ENCODE measurements around the gene TRAF3. TPM values are rescaled to one million over a fixed set of nuclear protein-coding genes. Genes with fewer than 3 reads are reported as not detected.

TRAF3 gene
- total RNA-seq, 1 donor from 2014 or later: 11.6 TPM

DNA sequence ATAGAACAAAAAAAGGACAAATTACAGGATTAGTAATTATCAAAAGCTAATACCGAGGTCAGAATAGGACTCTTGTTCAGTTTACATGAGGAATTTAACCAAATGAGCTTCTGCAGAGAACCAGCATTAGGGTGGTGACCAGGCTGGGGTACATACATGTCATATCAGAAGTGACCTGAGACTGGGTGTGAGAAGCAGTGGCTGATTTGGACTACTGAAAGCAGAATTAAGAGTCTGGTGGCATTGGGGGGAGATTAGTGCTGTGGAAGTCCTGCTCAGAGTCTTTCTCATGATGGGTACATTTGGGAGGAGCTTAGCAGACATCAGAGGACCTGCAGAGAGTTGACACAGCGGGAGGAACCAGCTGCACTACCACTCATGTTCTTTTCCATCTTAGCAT, 21.7 kb downstream of the TRAF3 start:
- DNase-seq (no peak), ATAC-seq (no peak)
- intact Hi-C loops (cut with micrococcal nuclease): no loop called here

- intact Hi-C loops (cut with micrococcal nuclease): no loop called here
- ATAC-seq: no peak
- no peak for DNase-seq
Observed at GRCh38 chr14:102799684-102800562, 22.7 kb downstream of the TRAF3 start.

DNA sequence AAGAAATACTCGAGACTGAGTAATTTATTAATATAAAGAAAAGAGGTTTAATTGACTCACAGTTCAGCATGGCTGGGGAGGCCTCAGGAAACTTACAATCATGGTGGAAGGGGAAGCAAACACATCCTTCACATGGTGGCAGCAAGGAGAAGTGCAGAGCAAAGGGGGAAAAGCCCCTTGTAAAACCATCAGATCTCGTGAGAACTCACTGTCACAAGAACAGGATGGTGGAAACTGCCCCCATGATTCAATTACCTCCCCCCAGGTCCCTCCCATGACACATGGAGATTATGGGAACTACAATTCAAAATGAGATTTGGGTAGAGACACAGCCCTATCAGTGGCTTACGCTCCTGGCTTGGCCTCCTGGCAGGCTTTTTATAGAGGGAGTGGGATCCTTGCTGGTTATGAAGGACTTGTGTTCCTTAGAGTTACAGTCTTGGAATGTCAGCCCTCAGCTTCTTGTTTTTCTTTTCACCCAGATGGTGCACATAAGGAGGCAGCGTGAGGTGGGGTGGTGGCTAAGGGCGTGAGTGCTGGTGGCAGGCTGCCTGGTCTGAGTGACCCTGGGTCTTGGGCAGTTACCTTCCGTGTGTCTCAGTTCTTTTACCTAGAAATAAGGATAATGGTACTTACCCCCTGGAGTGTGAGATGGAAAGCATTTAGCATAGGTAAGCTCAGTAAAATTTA, 25.7 kb downstream of the TRAF3 start:
- intact Hi-C loops (cut with micrococcal nuclease): no loop called here
- no peak for ATAC-seq

DNA sequence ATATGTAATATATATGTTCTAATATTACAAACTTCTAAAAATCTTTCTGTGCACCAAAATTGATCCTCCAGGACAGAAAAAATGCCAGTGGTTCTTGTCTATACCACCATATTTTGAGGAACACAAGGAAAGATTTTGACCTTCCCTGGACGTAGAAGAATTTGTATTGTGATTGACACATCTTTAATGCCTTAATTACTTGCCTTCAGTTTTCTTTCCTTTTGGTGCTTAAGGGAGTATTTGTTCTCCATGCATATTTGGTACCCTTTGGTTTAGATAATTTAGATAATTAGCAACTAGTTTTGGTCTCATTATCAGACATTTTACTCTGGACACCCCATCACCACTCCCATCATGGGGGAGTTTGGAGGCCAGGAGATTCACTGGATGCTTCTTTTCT, 27.6 kb downstream of the TRAF3 start:
- no peak for DNase-seq
- no peak for ATAC-seq
- intact Hi-C loops (cut with micrococcal nuclease): no loop called here

More for the DNA sequence above, 25.7 kb downstream of the TRAF3 start:
- no peak for DNase-seq

- intact Hi-C loops (cut with micrococcal nuclease): no loop called here
- no peak for ATAC-seq
Observed at GRCh38 chr14:102805371-102805891, 28.2 kb downstream of the TRAF3 start.

GRCh38 chr14:102805941-102806340, 28.7 kb downstream of the TRAF3 start:
- ATAC-seq (no peak), DNase-seq (no peak)
- intact Hi-C loops (cut with micrococcal nuclease): no loop called here

More at GRCh38 chr14:102805371-102805891, 28.2 kb downstream of the TRAF3 start:
- DNase-seq: no peak

DNA sequence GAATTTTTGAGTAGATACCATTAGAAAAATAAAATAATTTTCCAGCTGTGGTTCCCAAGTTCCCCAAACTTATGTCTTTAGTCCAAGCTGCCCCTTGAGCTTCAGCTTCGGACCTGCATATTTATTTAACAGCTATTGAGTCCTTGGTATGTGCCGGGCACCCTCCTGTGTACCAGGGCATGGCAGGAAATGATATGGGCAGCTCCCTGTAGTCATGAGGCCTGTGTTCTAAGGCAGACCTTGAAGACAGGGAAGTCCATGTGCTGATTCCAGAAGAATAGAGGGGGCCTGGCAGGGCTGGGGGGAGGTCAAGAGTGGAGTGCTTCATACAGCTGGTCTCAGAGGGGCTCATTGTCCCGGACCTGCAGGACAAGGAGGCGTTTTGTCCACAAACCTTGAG, 29.2 kb downstream of the TRAF3 start:
- DNase-seq: no peak
- intact Hi-C loops (cut with micrococcal nuclease): no loop called here
- no peak for ATAC-seq

GRCh38 chr14:102807013-102807406, 29.8 kb downstream of the TRAF3 start:
- intact Hi-C loops (cut with micrococcal nuclease): no loop called here
- ATAC-seq: no peak

DNA sequence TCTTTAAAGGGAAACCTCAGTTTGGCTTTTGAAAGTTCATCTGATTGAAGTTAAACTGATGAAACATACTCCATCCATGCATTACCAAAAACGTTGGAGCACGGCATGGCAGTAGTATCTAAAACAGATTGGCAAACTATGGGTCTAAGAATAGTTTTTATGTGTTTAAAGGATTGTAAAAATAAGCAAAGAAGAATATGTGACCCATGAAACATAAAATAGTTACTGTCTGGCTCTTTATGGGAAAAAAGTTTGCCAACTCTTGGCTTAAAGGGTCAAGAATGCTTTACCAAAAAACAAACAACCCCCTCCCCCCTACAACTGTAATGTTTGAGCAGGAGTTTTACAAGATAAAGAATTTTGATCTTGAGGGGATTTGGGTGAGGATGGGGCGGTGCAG, 32.6 kb downstream of the TRAF3 start:
- no peak for ATAC-seq
- intact Hi-C loops (cut with micrococcal nuclease): no loop called here

More at GRCh38 chr14:102807013-102807406, 29.8 kb downstream of the TRAF3 start:
- DNase-seq: no peak

GRCh38 chr14:102810523-102810922, 33.3 kb downstream of the TRAF3 start:
- ATAC-seq (no peak), DNase-seq (no peak)
- intact Hi-C loops (cut with micrococcal nuclease): no loop called here

More for the DNA sequence above, 32.6 kb downstream of the TRAF3 start:
- DNase-seq: no peak

GRCh38 chr14:102811254-102811963, 34.2 kb downstream of the TRAF3 start:
- intact Hi-C loops (cut with micrococcal nuclease): no loop called here
- DNase-seq (no peak), ATAC-seq (no peak)

DNA sequence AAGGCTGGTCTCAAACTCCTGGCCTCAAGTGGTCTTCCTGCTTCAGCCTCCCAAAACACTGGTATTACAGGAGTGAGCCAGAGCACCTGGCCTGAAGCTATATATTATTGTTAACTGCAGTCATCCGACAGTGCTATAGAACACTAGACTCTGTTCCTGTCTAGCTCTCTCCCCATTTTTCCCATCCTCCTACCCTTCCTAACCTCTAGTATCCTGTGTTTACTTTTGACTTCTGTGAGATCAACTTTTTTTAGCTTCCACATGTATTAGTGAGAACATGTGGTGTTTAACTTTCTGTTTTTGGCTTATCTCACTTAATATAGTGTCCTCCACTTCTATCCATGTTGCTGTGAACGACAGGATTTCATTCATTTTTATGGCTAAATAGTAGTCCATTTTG, 34.7 kb downstream of the TRAF3 start:
- ATAC-seq: no peak
- intact Hi-C loops (cut with micrococcal nuclease): no loop called here
- DNase-seq: no peak

DNA sequence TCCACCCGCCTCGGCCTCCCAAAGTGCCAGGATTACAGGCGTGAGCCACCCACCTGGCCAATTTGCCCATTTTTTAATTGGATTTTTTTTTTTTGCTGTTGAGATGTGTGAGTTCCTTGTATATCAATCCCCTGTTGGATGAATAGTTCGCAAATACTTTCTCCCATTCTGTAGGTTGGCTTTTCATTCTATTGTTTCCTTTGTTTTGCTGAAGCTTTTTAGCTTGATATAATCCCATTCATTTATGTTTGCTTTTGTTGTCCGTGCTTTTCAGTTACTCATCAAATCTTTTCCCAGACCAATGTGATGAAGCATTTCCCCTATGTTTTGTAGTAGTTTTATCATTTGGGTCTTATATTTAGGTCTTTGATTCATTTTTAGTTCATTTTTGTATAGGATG, 36.4 kb downstream of the TRAF3 start:
- no peak for ATAC-seq
- intact Hi-C loops (cut with micrococcal nuclease): no loop called here

GRCh38 chr14:102817318-102817717, 40.1 kb downstream of the TRAF3 start:
- intact Hi-C loops (cut with micrococcal nuclease): no loop called here
- ATAC-seq: no peak
- no peak for DNase-seq

More for the DNA sequence above, 36.4 kb downstream of the TRAF3 start:
- DNase-seq: no peak

DNA sequence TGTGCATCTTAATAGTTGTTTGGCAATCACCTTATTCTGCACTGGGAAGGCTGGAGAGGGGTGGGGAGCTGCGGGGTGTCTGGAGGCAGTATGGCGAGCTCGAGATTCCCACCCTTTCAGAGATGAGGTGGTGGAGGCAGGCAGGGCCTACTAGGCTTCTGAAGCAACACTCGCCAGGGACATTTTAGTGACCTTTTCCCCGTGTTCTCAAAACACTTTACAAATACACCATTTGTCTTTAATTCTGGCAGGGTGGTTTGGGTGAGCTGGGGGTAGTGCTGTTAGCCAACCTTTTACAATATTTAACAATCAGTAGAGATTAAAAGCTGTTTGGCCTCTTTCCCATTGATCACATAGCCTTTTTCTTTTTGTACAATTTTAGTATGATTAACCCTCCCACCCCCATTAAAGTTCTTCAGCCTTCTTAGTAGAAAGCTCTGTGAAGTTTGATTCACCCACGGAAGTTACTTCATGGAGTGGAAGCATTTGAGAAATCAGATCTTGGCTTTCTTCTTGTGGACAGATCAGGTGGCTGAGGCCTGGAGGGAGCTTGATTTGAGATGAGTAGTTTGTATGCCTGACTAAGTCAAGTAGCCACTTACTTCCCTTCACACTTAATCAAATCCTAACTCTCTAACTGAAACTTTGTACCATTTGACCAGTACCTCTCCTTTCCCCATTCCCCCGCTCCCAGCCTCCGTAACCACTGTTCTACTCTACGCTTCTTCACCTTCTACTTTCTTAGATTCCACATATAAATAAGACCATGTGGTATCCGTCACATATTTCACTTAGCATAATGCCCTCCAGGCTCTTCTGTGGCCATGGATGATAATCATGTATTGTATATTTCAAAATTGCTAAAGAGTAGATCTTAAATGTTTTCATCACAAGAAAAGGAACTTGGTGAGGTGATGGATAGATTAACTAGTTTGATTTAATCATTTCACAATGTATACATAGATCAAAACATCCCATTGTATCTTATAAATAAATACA, 41.0 kb downstream of the TRAF3 start:
- no peak for DNase-seq
- ATAC-seq: no peak
- intact Hi-C loops (cut with micrococcal nuclease): no loop called here

GRCh38 chr14:102819176-102819628, 42.0 kb downstream of the TRAF3 start:
- ATAC-seq (no peak), DNase-seq (no peak)
- intact Hi-C loops (cut with micrococcal nuclease): no loop called here

GRCh38 chr14:102819747-102820330, 42.6 kb downstream of the TRAF3 start:
- intact Hi-C loops (cut with micrococcal nuclease): no loop called here
- DNase-seq (no peak), ATAC-seq (no peak)

GRCh38 chr14:102821252-102821651, 44.0 kb downstream of the TRAF3 start:
- DNase-seq (no peak), ATAC-seq (no peak)
- intact Hi-C loops (cut with micrococcal nuclease): no loop called here

Data from left ventricle myocardium superior (tissue), 1 donor.